Measurements from ENCODE around the gene CRYBG1. TPM values are rescaled to one million over a fixed set of nuclear protein-coding genes. Genes with fewer than 3 reads are reported as not detected.

Gene CRYBG1
- total RNA-seq, 1 experiment from 2014 or later = not detected

- in situ Hi-C loops (cut with HindIII; ENCODE audit: low sequenced_read_pairs) = no loop called here
Measured at GRCh38 chr6:106448000-106448426, 87.5 kb downstream of the CRYBG1 start.

GRCh38 chr6:106450653-106451052 is 90.1 kb downstream of the CRYBG1 start:
- in situ Hi-C loops (cut with HindIII; ENCODE audit: low sequenced_read_pairs) = no loop called here
- no peak for DNase-seq (ENCODE audit: low spot score)

More at GRCh38 chr6:106448000-106448426, 87.5 kb downstream of the CRYBG1 start:
- no peak for DNase-seq (ENCODE audit: low spot score)

DNA sequence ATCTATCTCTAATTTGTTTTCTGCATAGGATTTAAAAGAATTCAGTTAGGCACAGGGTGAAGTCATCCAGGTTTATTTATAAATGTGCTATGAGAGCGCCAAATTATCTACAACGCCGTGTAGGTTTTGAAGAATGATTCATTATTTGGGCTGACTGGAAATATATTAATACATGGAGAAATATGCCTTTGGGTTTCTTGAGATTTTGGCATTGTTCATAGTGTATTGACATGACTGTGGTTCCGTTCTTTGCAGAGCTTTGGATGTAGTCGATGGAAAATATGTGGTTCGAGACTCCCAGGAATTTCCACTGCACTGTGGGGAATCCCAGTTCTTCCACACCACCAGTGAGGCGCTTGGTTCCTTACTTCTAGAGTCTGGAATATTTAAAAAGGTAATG is 90.9 kb downstream of the CRYBG1 start:
- in situ Hi-C loops (cut with HindIII; ENCODE audit: low sequenced_read_pairs) = no loop called here
- no peak for DNase-seq (ENCODE audit: low spot score)

- in situ Hi-C loops (cut with HindIII; ENCODE audit: low sequenced_read_pairs) = no loop called here
- no peak for DNase-seq (ENCODE audit: low spot score)
Measured at GRCh38 chr6:106452628-106453027, 92.1 kb downstream of the CRYBG1 start.

DNA sequence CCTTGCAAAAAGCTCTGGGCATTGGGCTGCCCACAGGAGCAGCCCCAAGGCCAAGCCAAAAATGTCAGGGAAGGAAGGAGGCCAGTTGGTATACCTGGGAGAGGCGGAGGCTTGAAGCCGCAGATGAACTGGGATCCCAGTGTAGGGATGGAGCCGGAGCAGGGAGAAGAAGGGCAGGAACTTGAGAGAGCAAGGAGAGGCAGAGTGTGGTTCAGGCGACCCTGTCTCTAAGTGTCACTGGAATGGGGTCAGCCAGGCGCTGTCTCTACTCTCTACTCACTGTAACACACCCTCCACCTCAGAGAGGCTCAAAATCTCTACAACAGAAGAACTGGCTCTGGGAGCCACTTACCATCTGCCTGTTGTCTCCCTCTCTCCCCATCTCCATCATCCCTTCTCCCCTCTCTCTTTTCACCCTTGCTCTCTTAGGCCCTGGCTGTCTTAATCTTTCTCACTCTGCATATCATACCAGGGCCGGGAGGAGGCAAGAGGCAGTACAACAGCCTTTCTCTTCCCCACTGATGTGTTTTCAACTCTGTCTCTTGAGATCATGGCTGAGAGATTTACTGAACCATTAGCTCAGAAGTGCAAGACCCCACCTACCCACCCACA is 93.3 kb downstream of the CRYBG1 start:
- in situ Hi-C loops (cut with HindIII; ENCODE audit: low sequenced_read_pairs) = no loop called here
- DNase-seq (ENCODE audit: low spot score) = no peak

GRCh38 chr6:106456756-106457155 is 96.2 kb downstream of the CRYBG1 start:
- in situ Hi-C loops (cut with HindIII; ENCODE audit: low sequenced_read_pairs) = no loop called here
- no peak for DNase-seq (ENCODE audit: low spot score)

DNA sequence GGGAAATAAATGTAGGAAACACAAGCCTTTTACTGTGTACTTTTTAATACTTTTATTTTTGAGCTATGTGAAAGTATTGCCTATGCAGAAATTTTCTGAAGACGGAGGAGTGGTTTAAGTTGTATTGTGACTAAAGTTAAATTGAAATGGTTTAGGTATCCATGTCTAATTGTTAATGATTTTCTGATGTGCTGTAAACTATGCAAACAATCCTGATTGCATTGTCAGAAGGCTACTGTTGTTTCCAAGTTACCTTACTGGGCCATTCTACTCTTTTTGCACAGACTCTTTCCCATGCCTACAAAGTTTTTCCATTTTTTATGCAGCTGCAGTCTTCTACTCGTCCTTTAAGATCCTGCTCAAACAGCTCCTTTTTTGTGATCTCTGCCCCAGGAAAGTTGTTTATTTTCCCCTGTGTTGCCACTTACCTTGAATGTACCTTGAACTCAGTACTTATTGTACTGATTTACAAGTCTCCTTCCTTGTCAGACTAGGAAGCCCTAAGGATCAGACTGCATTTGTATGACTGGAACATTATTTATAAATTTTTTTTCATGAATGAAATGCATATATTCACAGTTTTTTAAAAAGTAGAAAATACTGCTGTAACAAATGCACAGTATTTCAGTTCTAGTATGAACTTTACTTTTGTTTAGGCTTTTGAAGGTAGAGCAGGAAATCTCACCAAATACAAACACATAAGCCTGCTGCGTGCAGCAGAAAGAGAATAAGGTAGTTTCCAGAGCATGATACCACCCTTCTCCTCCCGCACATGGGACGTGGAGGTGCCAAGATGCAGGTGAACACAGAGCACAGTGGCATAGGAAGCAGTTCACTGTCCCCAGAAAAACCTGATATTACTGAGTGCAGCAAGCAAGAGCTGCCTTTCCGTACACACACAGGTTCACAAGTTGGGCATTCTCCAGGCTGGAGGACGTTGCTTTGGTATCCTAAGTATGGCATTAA is 97.8 kb downstream of the CRYBG1 start:
- DNase-seq (ENCODE audit: low spot score) = no peak
- in situ Hi-C loops (cut with HindIII; ENCODE audit: low sequenced_read_pairs) = no loop called here

DNA sequence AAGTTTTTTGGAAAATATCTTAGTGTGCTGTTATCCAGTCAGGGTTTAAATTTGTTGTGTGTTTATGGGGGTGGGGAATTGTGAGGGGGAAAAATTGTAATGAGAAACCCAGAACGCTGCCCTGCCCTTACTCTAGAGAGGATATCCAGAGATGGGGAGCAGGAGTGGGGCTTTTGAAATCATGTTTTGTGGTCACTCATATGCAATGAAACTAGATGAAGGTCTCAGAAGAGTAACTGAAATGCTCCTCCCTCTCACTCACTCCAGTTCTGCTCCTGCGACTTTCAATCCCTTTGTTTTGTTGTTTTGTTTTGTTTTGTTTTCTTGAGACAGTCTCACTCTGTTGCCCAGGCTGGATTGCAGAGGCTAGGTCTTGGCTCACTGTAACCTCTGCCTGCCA is 100.0 kb downstream of the CRYBG1 start:
- no peak for DNase-seq (ENCODE audit: low spot score)
- in situ Hi-C loops (cut with HindIII; ENCODE audit: low sequenced_read_pairs) = no loop called here

DNA sequence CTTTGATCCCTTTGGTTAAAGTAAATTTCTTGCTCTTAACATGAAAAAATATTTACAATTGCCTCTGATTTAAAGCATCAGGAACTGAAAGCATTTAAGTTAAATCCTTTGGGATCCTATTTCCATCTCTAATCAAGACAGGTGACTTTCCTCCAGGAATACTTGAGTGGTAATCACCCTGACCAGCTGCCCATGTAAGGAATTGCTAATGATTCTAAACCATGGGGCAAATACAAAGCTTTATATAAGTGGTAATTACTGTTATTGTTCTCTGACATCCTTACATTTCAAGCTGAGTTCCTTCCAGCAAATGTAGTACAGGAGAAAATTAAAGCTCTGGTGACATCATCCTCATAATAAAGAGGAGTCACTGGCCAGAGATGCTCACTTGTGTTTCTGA is 100.6 kb downstream of the CRYBG1 start:
- DNase-seq (ENCODE audit: low spot score) = no peak
- in situ Hi-C loops (cut with HindIII; ENCODE audit: low sequenced_read_pairs) = no loop called here

GRCh38 chr6:106462923-106463557 is 102.5 kb downstream of the CRYBG1 start:
- in situ Hi-C loops (cut with HindIII; ENCODE audit: low sequenced_read_pairs) = no loop called here

GRCh38 chr6:106466211-106466610 is 105.7 kb downstream of the CRYBG1 start:
- in situ Hi-C loops (cut with HindIII; ENCODE audit: low sequenced_read_pairs) = no loop called here
- no peak for DNase-seq (ENCODE audit: low spot score)

More at GRCh38 chr6:106462923-106463557, 102.5 kb downstream of the CRYBG1 start:
- DNase-seq (ENCODE audit: low spot score) = no peak

DNA sequence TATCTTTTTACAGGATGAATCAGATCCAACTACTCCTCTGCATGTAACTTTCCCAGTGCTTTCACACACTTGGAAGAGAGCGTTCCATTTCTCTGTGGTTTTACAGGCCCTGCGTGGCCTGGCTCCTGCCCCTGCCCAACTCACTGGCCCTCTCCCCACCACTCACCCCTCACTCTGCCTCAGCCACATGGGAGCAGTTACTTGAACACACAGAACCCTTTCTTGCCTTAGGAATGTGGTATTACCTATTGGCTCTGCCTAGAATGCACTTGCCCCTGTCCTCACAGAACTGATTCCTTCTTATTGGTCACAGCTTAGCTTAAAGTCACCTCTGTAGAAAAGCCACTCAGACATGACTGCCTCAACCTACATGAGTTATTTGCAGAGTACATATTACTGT is 108.4 kb downstream of the CRYBG1 start:
- no peak for DNase-seq (ENCODE audit: low spot score)
- in situ Hi-C loops (cut with HindIII; ENCODE audit: low sequenced_read_pairs) = no loop called here

DNA sequence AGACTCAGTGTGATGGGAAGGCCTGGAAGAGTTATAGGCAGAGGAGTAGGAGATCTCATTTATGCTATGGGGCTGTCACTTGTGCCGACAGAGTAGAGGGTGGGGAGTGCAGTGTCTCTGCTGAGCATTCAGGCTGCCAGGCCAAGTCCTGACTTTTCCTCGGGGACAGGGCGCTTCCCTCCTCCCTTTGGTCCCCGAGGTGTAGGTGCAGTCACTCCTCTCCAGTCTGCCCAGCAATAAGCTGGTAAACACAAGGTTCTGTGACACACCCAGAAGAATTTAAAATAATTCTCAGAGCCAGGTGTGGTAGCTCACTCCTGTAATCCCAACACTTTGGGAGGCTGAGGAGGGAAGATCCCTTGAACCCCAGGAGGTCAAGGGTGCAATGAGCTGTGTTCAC is 109.4 kb downstream of the CRYBG1 start:
- in situ Hi-C loops (cut with HindIII; ENCODE audit: low sequenced_read_pairs) = no loop called here
- no peak for DNase-seq (ENCODE audit: low spot score)

DNA sequence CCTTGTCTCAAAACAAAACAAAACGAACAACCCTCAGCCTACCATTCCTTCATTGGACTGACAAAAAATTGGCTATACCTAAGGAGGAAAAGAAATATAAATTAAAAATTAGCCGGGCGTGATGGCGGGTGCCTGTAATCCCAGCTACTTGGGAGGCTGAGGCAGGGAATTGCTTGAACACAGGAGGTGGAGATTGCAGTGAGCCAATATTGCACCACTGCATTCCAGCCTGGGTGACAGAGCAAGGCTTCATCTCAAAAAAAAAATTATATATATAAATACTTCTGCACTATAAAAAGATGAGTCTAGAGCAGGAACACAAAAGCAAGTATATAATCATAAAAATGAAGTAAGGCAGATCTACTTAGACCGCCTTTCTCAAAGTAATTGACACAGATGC is 109.8 kb downstream of the CRYBG1 start:
- no peak for DNase-seq (ENCODE audit: low spot score)
- in situ Hi-C loops (cut with HindIII; ENCODE audit: low sequenced_read_pairs) = no loop called here

GRCh38 chr6:106470811-106471210 is 110.3 kb downstream of the CRYBG1 start:
- no peak for DNase-seq (ENCODE audit: low spot score)
- in situ Hi-C loops (cut with HindIII; ENCODE audit: low sequenced_read_pairs) = no loop called here

- no peak for DNase-seq (ENCODE audit: low spot score)
- in situ Hi-C loops (cut with HindIII; ENCODE audit: low sequenced_read_pairs) = no loop called here
Measured at GRCh38 chr6:106473812-106474211, 113.3 kb downstream of the CRYBG1 start.

GRCh38 chr6:106474466-106474865 is 113.9 kb downstream of the CRYBG1 start:
- no peak for DNase-seq (ENCODE audit: low spot score)
- in situ Hi-C loops (cut with HindIII; ENCODE audit: low sequenced_read_pairs) = no loop called here

- in situ Hi-C loops (cut with HindIII; ENCODE audit: low sequenced_read_pairs) = no loop called here
- DNase-seq (ENCODE audit: low spot score) = no peak
Measured at GRCh38 chr6:106475284-106475683, 114.8 kb downstream of the CRYBG1 start.

- in situ Hi-C loops (cut with HindIII; ENCODE audit: low sequenced_read_pairs) = no loop called here
Measured at GRCh38 chr6:106476331-106477105, 116.0 kb downstream of the CRYBG1 start.

More at GRCh38 chr6:106476331-106477105, 116.0 kb downstream of the CRYBG1 start:
- no peak for DNase-seq (ENCODE audit: low spot score)
